Measurements from ENCODE around the gene PIK3C3. TPM values are rescaled to one million over a fixed set of nuclear protein-coding genes. Genes with fewer than 3 reads are reported as not detected.
A peak's percentile ranks its signal among the peaks of the same experiment; 100 is the strongest.

PIK3C3 gene
- total and polyA plus RNA-seq, 2 of the 8 experiments (the other 6 are each of a cell fraction or from before 2014, with no cell fraction given): 15.3 to 47.4 TPM

DNA sequence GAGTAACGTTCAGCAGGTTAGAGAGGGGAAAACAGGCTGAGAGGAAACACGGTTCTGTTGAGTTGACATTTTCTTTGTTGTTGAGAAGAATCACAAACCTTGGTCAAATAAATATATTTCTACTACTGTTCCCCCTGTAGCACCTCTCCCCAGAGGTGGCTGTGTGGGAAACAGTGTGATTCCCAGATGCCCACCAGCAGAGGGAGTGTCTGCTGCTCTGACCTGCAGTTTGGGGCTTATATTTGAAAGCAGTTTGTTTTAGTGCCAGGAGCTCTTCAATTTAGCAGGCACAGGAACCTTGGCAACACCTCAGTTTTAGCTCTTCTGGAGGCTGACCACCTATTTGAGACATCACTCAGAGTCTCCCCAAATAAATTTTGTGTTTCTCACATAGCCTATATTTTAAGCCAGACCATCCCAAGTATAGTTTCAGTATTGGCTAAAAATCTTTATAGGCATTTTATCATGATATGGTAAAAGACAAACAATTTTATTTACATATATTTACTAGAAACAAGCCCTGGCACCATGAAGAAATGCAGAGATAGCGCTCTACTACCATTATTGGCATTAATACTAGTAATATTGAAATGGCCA, 75.7 kb downstream of the PIK3C3 start:
- no peak overlapping the region for H4K5ac ChIP-seq (ENCODE audit: insufficient read length, low read depth, low read length)
- H3K79me1 ChIP-seq (ENCODE audit: low read depth, low read length): no peaks in the 10 kb centered on the region
- no peak overlapping the region for H3K4me2 ChIP-seq (ENCODE audit: insufficient read depth in 1 of 2, low read depth in 2 of 2, low read length in 2 of 2)
- CTCF ChIA-PET (ENCODE audit: partially characterized antibody): interaction anchor here (0.6 to 2.2 kb wide), 20 partner anchors 9 to 1593 kb away, joined by 3 to 12 read pairs (median 4); no protein-coding TSS in a partner anchor
- H3K9ac ChIP-seq (replicated peaks in 1 of 4; ENCODE audit: extremely low read depth in 1 of 4, low read depth in 3 of 4, low read length in 3 of 4): no peak overlapping the region
- no peak overlapping the region for H3K4ac ChIP-seq (replicated peaks; ENCODE audit: insufficient read length, low read depth, low read length)
- no peak overlapping the region for H4K91ac ChIP-seq (replicated peaks; ENCODE audit: insufficient read length, low read length)
- no peak overlapping the region for H2AFZ ChIP-seq (ENCODE audit: low read length)
- TF ChIP-seq RAD21 (IDR thresholded peaks at IDR 0.05 in 1 of 2, conservative IDR thresholded peaks at IDR 0.05 in 1 of 2; ENCODE audit: low read depth in 2 of 2, low read length in 2 of 2): peak in 1 of 2 experiments; percentile 31; a peak in 1 of 4 replicates
- TF ChIP-seq GABPA (IDR thresholded peaks at IDR 0.05; ENCODE audit: borderline replicate concordance, insufficient read depth, low read length): no peak
- TF ChIP-seq, protein P1, sequence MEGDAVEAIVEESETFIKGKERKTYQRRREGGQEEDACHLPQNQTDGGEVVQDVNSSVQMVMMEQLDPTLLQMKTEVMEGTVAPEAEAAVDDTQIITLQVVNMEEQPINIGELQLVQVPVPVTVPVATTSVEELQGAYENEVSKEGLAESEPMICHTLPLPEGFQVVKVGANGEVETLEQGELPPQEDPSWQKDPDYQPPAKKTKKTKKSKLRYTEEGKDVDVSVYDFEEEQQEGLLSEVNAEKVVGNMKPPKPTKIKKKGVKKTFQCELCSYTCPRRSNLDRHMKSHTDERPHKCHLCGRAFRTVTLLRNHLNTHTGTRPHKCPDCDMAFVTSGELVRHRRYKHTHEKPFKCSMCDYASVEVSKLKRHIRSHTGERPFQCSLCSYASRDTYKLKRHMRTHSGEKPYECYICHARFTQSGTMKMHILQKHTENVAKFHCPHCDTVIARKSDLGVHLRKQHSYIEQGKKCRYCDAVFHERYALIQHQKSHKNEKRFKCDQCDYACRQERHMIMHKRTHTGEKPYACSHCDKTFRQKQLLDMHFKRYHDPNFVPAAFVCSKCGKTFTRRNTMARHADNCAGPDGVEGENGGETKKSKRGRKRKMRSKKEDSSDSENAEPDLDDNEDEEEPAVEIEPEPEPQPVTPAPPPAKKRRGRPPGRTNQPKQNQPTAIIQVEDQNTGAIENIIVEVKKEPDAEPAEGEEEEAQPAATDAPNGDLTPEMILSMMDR (IDR thresholded peaks at IDR 0.05; ENCODE audit: control extremely low read depth in 1 of 3, insufficient read depth in 1 of 3, low read depth in 1 of 3, low read length in 3 of 3): peak; percentile 73 to 90 (median 82)
- TF ChIP-seq TEAD4 (IDR thresholded peaks at IDR 0.05; ENCODE audit: low read depth, low read length): peak; percentile 67
- peaks cover 0 to 8% (median 2%) of the 10 kb centered on the region in 4 experiments; a peak in 3 of 8 replicates for H3K36me3 ChIP-seq (ENCODE audit: control insufficient read depth in 2 of 4, insufficient read depth in 4 of 4, low read length in 3 of 4)
- H2BK5ac ChIP-seq (ENCODE audit: low read depth, low read length): no peak overlapping the region
- H2BK120ac ChIP-seq (replicated peaks; ENCODE audit: low read depth, low read length): no peak overlapping the region
- no peak overlapping the region for H2BK20ac ChIP-seq (ENCODE audit: low read length)
- no peak overlapping the region for H2BK15ac ChIP-seq (ENCODE audit: low read length)
- H3K18ac ChIP-seq (ENCODE audit: extremely low read depth, low read length): no peak overlapping the region
- H3K14ac ChIP-seq (ENCODE audit: insufficient read length): no peak overlapping the region
- H3K23me2 ChIP-seq (ENCODE audit: low read depth, low read length): no peaks in the 10 kb centered on the region
- no peak overlapping the region for H3K4me3 ChIP-seq (ENCODE audit: extremely low read depth in 1 of 4, insufficient read depth in 2 of 4, low read depth in 3 of 4, low read length in 4 of 4)
- no peak overlapping the region for H3K27ac ChIP-seq (ENCODE audit: low read depth, low read length)
- POLR2A ChIA-PET (ENCODE audit: partially characterized antibody): no interaction called here
- DNase-seq (ENCODE audit: low read depth in 1 of 2, low spot score in 2 of 2) (peak; percentile 7 to 57), FAIRE-seq (peak; percentile 87)
- 74% methylated on average over 3 of the region's 3 CpGs; no CpG with 5 or more reads in 1 of the 2 experiments for WGBS, 2 experiments (ENCODE audit: extremely low coverage in 1 of 2, insufficient coverage in 1 of 2, insufficient read length in 1 of 2, insufficient replicate concordance in 2 of 2, low coverage in 1 of 2, low lambda C conversion rate in 2 of 2, missing lambda C conversion rate in 1 of 2)
- no peaks in the 10 kb centered on the region for H3K9me3 ChIP-seq (ENCODE audit: insufficient read depth in 2 of 2, low read depth in 1 of 2, low read length in 1 of 2)
- H3K56ac ChIP-seq (replicated peaks; ENCODE audit: insufficient read length, low read depth, low read length): no peak overlapping the region
- no peak overlapping the region for H3K23ac ChIP-seq (ENCODE audit: insufficient read length)
- no peaks in the 10 kb centered on the region for H3K27me3 ChIP-seq (replicated peaks in 1 of 4; ENCODE audit: control insufficient read depth in 3 of 4, extremely low read depth in 1 of 4, insufficient read depth in 3 of 4, low read length in 3 of 4)
- H2BK12ac ChIP-seq (ENCODE audit: low read depth, low read length): no peak overlapping the region
- H3K79me2 ChIP-seq (ENCODE audit: control insufficient read depth in 1 of 2, insufficient read depth in 2 of 2, low read length in 2 of 2): no peaks in the 10 kb centered on the region
- no peak overlapping the region for H2AK5ac ChIP-seq (ENCODE audit: low read depth, low read length)
- no peaks in the 10 kb centered on the region for H3K4me1 ChIP-seq (replicated peaks in 1 of 4; ENCODE audit: control insufficient read depth in 3 of 4, insufficient read depth in 4 of 4, low read length in 3 of 4)
- H4K8ac ChIP-seq (ENCODE audit: extremely low read depth, insufficient read depth, low read length): no peak overlapping the region
- no peaks in the 10 kb centered on the region for H4K20me1 ChIP-seq (replicated peaks in 1 of 2; ENCODE audit: control insufficient read depth in 1 of 2, insufficient read depth in 2 of 2, low read length in 2 of 2)
